ENCODE measurements around the gene C1QTNF8. TPM values are rescaled to one million over a fixed set of nuclear protein-coding genes. Genes with fewer than 3 reads are reported as not detected.

C1QTNF8 gene
- total and polyA plus RNA-seq, 2 of the 13 experiments (the other 11 are each of a cell fraction or from before 2014, with no cell fraction given), result 0.09 TPM; not detected in 1

- Histone ChIP-seq H3K4me2 (ENCODE audit: low read depth, low read length) (no peak overlapping the region), H3K79me2 (ENCODE audit: insufficient read depth, low read length) (no peaks in the 10 kb centered on the region), H3K4me3 (replicated peaks in 1 of 3; ENCODE audit: insufficient read depth in 1 of 3, low read depth in 2 of 3, low read length in 3 of 3) (no peak overlapping the region), H2AFZ (ENCODE audit: low read length) (no peak overlapping the region), H3K36me3 (replicated peaks in 1 of 2; ENCODE audit: control insufficient read depth in 1 of 2, insufficient read depth in 2 of 2, low read length in 2 of 2) (no peaks in the 10 kb centered on the region), H4K20me1 (ENCODE audit: insufficient read depth, low read length) (no peaks in the 10 kb centered on the region; the same call in 1 of the 2 replicates), H3K4me1 (ENCODE audit: insufficient read depth, low read length) (no peaks in the 10 kb centered on the region), H3K27ac (ENCODE audit: extremely low read length, insufficient read depth, low read length) (no peak overlapping the region), H3K27me3 (ENCODE audit: control insufficient read depth in 1 of 2, insufficient read depth in 2 of 2, low read length in 2 of 2) (peaks cover 28 to 86% of the 10 kb centered on the region in 2 experiments), H3K9ac (ENCODE audit: insufficient read depth, low read depth, low read length) (no peak overlapping the region), H3K9me3 (ENCODE audit: low read length) (no peaks in the 10 kb centered on the region)
- ATAC-seq (no peak), DNase-seq (ENCODE audit: low spot score) (no peak), FAIRE-seq (no peak)
- no TSS peak for BruUV-seq (replicated peaks)
- TF ChIP-seq ZNF724P (CRISPR knock-in tag; IDR thresholded peaks at IDR 0.05; ENCODE audit: borderline replicate concordance) (no peak), PRDM10 (CRISPR knock-in tag; IDR thresholded peaks at IDR 0.05; ENCODE audit: low read depth) (no peak), HOXA3 (CRISPR knock-in tag; IDR thresholded peaks at IDR 0.05) (no peak), ZNF674 (CRISPR knock-in tag; IDR thresholded peaks at IDR 0.05; ENCODE audit: low read depth) (no peak), IKZF1 (IDR thresholded peaks at IDR 0.05) (no peak)
- TF ChIP-seq, protein P1, sequence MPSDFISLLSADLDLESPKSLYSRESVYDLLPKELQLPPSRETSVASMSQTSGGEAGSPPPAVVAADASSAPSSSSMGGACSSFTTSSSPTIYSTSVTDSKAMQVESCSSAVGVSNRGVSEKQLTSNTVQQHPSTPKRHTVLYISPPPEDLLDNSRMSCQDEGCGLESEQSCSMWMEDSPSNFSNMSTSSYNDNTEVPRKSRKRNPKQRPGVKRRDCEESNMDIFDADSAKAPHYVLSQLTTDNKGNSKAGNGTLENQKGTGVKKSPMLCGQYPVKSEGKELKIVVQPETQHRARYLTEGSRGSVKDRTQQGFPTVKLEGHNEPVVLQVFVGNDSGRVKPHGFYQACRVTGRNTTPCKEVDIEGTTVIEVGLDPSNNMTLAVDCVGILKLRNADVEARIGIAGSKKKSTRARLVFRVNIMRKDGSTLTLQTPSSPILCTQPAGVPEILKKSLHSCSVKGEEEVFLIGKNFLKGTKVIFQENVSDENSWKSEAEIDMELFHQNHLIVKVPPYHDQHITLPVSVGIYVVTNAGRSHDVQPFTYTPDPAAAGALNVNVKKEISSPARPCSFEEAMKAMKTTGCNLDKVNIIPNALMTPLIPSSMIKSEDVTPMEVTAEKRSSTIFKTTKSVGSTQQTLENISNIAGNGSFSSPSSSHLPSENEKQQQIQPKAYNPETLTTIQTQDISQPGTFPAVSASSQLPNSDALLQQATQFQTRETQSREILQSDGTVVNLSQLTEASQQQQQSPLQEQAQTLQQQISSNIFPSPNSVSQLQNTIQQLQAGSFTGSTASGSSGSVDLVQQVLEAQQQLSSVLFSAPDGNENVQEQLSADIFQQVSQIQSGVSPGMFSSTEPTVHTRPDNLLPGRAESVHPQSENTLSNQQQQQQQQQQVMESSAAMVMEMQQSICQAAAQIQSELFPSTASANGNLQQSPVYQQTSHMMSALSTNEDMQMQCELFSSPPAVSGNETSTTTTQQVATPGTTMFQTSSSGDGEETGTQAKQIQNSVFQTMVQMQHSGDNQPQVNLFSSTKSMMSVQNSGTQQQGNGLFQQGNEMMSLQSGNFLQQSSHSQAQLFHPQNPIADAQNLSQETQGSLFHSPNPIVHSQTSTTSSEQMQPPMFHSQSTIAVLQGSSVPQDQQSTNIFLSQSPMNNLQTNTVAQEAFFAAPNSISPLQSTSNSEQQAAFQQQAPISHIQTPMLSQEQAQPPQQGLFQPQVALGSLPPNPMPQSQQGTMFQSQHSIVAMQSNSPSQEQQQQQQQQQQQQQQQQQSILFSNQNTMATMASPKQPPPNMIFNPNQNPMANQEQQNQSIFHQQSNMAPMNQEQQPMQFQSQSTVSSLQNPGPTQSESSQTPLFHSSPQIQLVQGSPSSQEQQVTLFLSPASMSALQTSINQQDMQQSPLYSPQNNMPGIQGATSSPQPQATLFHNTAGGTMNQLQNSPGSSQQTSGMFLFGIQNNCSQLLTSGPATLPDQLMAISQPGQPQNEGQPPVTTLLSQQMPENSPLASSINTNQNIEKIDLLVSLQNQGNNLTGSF (CRISPR knock-in tag; IDR thresholded peaks at IDR 0.05), result no peak
- CTCF ChIA-PET (ENCODE audit: low intra/inter-chr PET ratio, low total read pairs), result no interaction called here
- in situ Hi-C loops (cut with HindIII; ENCODE audit: extremely low pct_ligation_motif_present, low pct_unique_long_range_greater_than_20kb) (no loop called here), intact Hi-C loops (cut with micrococcal nuclease; ENCODE audit: unreplicated experiment) (no loop called here)
- 22% methylated on average over 7 of the region's 21 CpGs for WGBS (ENCODE audit: low lambda C conversion rate)
- POLR2A ChIA-PET, result no interaction called here
Measured at GRCh38 chr16:1063728-1064127, 32.3 kb downstream of the C1QTNF8 start.
